GM18951 (cell line): ENCODE results near the gene MED13L.

Source experiments
- POLR2A ChIP-seq: IDR thresholded peaks from 4 replicates; pipeline ENCODE4 v1.6.1; 2011; ENCODE audit warnings: mild to moderate bottlenecking; ENCODE audit not compliant: insufficient read length, insufficient read depth; ENCODE audit errors: extremely low read depth
- in situ Hi-C: fragments of 300-500 bp; cut with MboI; formaldehyde crosslinking; loops from one replicate; pipeline ENCODE4 v1.12.0; 2022; ENCODE audit warnings: low sequenced_read_pairs, mixed read lengths, inconsistent platforms; ENCODE audit not compliant: unreplicated experiment

The MED13L gene

DNA sequence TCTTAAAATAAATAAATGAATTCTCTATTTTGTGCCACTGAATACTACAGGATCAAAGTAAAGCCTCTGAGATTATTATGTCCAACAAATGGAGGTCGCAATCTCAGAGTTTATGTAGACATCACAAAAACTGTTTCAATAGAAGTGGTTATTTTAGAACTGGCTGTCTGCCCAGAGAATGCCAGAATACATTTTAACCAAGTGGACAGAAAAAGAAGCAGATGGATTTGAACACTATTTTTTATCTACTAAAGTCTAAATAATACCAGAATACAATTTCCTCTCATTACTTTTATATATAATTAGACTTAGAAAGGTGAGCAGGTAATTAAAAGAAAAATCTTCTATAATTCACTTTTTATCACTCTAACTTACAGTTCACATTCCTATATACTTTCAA, 118.3 kb downstream of the MED13L start:
- no peak for TF ChIP-seq POLR2A
- in situ Hi-C loops, result no loop called here

DNA sequence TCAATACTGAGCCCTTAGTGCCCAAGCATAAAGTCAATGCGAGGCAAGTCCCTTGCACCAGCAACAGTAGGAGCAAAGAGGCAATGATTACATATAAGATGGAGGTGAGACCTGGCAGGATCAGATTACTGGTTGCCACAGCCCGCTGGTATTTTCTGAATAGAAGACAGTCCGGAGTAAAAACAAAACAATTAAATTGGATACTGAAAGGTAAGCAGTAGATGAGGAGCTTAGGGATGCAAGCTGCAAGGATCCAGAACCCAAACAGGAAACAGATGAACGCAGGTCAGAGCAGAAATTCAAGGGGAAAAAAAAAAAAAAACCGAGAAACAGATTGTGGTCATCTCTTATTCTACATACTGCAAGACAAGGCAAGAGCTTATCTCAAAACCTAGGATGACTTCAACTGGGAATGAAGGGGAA, 119.6 kb downstream of the MED13L start:
- no peak for TF ChIP-seq POLR2A
- in situ Hi-C loops, result no loop called here

DNA sequence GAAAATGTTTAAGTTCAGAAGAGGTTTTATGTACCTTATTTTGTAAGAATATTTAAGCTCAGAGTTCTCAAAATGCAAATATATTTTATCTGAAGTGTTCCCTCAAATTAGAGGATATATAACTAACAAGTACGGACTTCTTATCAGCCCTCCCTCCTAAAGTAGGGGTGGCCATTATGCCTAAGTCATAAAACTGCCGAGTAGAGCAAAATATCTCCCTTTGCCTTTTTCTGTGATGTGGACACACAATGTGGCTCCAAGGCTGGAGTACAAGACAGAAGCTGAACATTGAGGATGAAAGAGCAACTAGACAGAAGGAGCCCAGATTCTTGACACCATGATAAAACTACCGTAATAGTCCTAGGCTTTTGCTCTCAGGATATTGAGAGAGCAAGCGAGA, 120.9 kb downstream of the MED13L start:
- in situ Hi-C loops, result no loop called here

DNA sequence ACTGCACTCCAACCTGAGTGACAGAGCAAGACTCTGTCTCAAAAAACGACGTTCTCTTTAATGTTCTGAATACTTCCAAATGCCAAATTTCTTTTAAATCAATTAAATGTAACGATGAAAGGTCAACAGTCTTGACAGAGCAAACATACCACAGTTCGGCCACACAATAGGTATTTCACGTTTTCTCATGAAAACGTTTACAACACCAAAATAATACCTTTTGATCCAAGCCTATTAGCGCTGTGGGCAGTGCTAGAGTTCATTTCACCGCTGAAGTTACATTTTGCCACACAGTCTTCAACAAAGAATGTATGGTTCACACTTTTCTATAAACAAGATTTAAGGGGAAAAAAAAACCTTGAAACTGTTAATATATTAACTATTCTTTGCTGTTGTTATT, 122.1 kb downstream of the MED13L start:
- TF ChIP-seq POLR2A, result no peak
- in situ Hi-C loops, result no loop called here

More for the DNA sequence above, 120.9 kb downstream of the MED13L start:
- no peak for TF ChIP-seq POLR2A

DNA sequence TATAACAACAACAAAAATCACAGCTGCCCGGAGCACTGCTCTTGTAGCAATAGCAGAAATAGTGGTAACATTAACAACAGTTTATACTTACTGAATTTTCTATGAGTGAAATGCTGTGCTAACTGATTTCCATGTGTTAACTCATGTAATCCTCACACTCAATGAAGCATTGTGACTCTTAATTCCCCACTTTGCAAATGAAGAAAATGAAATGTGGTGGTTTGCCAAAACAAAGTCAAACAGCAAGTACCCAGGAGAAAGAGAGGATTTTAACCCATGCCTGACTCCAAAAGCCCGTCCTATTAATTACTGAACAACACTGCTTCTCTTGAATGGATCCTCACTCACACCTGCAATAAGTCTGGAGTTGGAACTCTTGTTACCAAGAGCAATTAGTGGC, 123.5 kb downstream of the MED13L start:
- in situ Hi-C loops, result no loop called here
- no peak for TF ChIP-seq POLR2A

DNA sequence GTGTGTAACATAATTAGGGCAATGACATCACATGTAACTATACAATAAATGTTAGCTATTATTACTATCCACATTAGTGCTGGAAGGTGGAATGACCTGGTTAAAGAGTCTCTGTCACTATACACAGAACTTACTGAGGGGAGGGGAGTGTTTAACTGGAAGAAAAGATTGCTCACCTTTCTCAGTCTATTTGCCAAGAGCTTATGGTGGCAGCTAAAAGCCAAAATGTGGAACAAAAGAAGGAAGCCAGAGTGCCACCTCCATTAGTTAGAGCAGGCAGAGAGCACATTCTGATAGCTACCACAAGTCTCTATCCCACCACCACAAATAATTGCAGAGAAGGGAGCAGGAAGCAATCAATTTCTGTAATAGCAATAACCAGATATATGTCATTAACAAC, 124.4 kb downstream of the MED13L start:
- no peak for TF ChIP-seq POLR2A
- in situ Hi-C loops, result no loop called here

DNA sequence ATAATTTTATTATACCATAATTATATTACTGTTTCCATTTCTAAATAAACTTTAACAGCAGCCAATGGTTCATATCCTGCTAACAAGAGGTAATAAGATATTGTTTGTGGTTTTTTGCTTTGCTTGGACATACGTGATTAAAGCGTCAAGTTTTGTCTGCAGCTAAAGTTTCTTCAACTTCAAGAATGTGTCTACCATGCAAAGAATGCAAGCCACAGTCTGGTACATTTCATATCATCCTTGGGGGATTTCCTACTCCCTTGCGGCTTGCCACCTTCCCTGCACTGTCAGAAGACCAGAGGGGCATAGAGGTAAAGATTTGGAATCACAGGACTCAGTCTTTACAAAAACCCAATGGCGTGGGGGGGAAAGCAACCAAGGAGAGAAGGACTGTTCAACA, 125.2 kb downstream of the MED13L start:
- no peak for TF ChIP-seq POLR2A
- in situ Hi-C loops, result no loop called here

DNA sequence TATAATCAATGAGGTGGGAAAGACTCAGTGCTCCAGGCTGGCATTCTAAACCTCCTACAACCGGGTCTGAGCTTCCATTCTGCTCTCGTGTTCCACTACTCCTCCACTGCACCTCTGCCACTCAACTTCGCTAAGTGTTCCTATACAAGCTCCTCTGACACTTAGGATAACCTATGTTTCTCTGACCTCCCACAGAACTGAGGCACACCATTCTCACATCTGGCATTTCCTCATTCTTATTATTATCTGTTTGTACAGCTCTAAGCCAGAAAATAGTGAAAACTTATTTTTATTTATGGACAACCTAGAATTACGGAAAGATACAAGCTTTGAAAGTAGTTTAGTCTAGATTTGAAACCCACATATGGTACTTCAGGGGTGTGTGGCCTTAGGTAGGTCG, 127.0 kb downstream of the MED13L start:
- in situ Hi-C loops, result no loop called here
- no peak for TF ChIP-seq POLR2A

DNA sequence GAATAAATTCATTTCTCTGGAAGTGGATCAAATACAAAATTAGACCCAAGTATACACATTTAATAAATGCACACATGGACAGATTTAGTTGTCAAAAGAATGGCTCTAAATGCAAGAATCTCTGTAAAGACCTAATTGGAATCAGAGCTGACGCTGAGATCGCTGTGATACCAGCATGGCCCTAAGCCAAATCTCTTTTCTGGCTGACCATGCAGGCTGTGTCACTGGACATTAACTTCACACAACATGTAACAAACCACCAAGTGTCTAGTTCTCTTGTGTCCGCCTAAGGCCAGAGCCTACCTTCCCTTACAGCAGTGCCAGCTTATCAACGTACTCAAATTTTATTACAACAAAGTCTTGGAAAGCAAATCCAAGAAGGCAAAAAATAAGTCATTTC, 127.5 kb downstream of the MED13L start:
- in situ Hi-C loops, result no loop called here
- TF ChIP-seq POLR2A, result no peak

DNA sequence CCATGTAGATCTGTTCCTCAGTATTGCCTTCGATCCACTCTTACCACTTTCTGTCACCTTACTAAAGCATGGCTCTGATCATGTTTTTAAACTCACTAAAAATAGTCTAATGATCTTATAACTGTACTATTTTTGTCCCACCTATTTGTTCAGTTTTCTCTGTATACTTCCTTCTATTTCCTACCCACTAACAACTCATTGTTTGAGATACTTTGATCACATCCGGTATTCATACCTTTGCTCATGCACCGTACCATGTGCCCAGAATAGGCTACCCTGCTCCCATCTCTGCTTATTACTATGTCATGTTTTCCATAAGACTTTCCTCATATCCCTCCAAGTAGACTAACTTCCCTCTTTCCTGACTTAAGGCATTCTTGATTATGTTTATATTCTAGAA, 128.6 kb downstream of the MED13L start:
- in situ Hi-C loops, result no loop called here

DNA sequence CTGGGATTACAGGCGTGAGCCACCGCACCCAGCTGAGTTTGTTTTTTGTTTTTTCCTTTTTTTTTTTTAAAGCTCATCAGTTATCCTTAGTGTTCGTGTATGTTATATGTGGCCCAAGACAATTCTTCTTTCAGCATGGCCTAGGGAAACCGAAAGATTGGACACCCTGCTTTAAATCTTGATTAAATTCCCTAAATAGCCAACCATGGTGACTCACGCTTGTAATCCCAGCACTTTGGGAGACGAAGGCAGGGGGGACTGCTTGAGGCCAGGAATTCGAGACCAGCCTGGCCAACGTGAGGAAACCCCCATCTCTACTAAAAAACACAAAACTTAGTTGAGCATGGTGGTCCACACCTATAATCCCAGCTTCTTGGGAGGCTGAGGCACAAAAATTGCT, 131.1 kb downstream of the MED13L start:
- in situ Hi-C loops, result no loop called here
- no peak for TF ChIP-seq POLR2A

More for the DNA sequence above, 128.6 kb downstream of the MED13L start:
- no peak for TF ChIP-seq POLR2A

DNA sequence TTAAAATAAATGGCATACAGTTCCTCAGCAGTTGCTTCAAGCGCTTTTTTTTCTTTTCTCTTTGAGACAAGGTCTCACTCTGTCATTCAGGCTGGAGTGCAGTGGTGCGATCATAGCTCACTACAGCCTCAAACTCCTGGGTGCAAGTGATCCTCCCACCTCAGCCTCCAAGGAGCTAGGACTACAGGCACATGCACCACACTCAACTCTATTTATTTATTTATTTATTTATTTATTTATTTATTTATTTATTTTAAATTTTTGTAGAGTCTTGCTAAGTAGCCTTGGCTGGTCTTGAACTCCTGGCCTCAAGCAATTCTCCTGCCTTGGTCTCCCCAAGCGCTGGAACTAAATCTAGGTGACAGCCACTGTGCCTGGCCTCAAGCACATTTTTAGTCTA, 132.0 kb downstream of the MED13L start:
- in situ Hi-C loops, result no loop called here

DNA sequence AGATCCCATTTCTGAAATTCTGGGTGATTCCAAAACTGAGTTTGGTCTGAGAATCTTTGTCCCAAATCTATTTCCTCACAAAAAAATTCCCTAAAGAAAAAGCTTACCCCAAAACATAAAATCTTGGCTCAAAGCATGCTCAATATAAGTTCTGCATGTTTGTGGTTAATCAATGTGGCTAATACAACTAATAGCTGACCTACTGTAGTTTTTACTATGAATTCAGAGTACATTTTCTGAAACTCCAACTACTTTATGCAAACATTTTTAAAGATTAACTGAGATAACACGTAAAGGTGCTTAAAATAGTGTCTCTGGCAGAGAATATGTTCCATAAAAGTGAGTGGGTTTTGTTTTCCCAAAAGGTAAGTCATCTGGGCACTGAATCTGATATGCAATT, 133.1 kb downstream of the MED13L start:
- in situ Hi-C loops, result no loop called here

More for the DNA sequence above, 132.0 kb downstream of the MED13L start:
- TF ChIP-seq POLR2A, result no peak

DNA sequence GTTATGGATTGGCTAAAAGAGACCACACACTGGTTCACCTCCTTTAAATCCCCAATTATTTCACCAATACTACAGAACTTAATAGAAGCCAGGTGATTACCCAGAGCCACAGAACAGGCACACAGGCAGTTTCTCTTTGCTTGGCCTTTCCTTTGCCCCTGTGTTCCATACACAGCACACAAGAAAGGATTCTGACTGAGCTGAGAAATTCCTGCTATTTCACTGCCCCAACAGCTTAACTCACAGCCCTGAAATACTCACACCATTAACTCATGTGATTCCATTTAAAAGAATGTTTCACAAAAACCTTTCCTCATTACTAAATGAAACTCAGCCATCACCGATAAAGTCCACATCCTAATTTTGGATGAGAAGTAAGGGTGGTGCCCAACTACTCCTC, 133.6 kb downstream of the MED13L start:
- TF ChIP-seq POLR2A, result no peak
- in situ Hi-C loops, result no loop called here

More for the DNA sequence above, 133.1 kb downstream of the MED13L start:
- no peak for TF ChIP-seq POLR2A
